HG03460 (cell line): ENCODE results near the gene TRIM43.
"Not testable (repeated sequence)": the region's sequence is repeated elsewhere in the genome, so short reads cannot be mapped to it uniquely, and the experiment has no call there.

ENCODE experiments used
- ATAC-seq: cut with Tn5 transposase; IDR thresholded peaks from one replicate; pipeline ENCODE4 v1.9.1; 2021; ENCODE audit not compliant: unreplicated experiment

Gene TRIM43

DNA sequence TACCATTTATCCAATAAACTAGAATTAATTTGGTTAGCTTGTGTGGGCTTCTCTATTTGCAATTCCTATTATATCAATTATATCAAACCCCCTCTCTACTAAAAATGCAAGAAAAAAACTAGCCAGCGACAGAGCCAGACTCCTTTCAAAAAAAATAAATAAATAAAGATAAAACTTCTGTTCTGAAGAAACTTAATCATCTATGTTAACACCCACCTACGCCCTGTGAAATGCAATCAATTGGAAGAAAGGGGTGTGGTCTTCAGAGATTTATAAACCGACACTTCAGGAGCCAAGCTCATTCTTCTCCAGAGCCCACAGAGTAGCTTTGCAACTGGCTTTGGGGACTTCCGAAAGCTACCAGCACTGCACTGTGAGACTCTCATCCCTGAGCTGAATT lies at the start of gene TRIM43:
TRIM43 (plus strand) TSS at position 301 of the 400 bp plus-strand sequence. CDS start 2,023 bp downstream, outside the sequence.
- not testable (repeated sequence) for ATAC-seq

DNA sequence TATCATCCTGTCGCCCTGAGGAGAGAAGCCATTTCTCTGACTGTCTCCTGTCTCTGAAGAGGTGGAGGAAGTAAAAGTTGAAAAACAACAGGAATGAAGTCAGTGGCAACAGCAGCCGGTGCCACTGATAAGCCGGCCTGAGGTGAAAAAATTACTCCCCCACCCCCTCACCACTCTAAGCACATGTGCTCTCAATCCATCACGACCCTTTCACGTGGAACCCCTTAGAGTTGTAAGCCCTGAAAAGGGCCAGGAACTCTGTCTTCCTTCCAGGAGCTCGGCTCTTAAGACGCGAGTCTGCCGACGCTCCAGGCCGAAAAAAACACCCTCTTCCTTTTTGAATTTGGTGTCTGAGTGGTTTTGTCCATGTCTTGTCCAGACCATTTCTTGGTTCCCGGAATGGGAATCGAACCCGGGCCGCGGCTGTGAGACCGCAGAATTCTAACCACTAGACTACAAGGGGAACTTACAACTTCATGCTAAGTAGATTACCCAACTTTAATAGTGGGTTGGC lies 40.7 kb upstream of the TRIM43 start:
- no peak for ATAC-seq

DNA sequence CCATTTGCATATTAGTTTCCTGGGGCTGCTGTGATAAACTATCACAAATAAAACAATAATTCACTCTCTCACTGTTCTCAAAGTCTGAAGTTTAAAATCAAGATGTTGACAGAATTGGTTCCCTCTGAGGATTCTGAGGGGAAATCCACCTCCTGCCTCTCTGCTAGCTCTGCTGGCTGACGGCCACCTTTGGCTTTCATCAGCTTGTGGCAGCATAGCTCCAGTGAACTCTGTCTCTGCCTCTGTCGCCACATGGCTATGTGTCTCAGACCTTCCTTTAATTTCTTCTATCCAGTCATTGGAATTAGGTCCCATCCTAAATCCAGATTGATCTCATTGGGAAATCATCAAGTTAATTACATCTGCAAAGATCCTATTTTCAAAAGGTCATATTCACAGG lies 38.9 kb upstream of the TRIM43 start:
- ATAC-seq = no peak

DNA sequence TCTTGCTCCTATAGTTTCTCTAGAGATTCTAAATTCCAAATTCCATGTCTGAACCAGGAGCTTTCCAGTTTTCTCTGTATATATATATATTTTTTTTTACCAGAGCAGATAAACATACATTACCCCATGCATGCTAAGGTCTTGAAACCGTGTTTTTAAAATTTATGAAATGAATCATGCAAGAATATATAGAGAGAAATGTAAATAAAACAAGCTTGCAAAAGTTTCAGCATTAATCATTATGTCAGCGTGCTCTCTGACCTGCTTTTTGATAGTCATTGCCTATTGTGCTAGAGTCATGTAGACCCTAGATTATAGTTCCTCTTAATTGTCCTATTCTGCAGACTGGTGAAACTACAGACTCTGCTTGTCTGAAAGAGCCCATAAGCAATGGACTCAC lies 22.6 kb upstream of the TRIM43 start:
- ATAC-seq = no peak

DNA sequence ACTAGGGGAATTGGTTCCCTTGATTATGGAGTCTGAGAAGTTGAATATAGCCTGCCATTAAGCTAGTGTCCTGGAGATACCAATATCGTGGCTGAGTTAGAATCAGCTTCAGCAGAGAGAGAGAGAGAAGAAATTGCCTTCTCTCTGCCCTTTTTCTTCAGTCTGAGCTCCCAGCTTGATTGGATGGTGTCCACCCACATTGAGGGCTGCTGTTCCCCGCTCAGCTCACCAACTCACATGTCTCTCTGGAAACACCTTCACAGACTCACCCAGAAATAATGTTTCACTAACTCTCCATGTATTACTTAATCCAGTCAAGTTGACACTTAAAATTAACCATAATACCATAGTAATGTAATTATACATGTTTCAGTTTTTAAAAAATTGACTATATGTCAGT lies 17.9 kb upstream of the TRIM43 start:
- ATAC-seq = no peak

DNA sequence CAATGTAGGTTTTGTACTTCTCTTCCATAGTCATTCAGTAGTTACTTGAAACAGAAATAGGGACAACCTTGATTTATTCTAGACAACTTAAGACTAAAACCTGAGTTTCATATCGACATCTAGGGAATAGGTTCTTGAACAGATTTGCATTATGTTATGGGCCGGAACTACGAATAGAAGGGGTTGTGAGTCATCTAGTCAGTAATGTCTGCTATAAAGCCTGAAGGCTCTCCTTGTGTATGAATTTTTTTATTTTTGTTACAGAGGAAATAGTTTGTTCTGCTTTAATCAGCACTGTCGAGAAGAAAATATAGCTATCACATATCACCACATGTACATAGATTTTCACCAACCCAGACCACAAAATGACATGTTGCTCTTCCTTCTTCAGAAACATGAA lies 17.3 kb upstream of the TRIM43 start:
- no peak for ATAC-seq

DNA sequence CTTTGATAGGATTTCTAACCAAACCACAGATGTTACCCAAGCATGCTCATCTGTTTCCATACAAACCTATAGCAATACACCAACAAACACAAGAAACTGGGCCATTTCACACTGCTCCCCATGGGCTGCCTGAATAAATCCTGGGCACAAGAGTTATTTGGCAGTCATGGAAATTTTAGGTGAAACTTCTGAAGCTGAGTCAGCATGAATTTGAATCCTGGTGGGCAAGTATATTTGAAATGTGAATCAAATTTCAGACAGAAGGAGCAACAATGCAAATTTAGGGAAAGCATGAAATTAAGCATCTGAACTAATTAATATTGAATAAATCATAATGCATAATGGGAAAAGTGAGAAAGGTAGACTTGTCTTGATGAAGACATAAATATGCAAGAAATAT lies 15.9 kb upstream of the TRIM43 start:
- ATAC-seq = no peak

DNA sequence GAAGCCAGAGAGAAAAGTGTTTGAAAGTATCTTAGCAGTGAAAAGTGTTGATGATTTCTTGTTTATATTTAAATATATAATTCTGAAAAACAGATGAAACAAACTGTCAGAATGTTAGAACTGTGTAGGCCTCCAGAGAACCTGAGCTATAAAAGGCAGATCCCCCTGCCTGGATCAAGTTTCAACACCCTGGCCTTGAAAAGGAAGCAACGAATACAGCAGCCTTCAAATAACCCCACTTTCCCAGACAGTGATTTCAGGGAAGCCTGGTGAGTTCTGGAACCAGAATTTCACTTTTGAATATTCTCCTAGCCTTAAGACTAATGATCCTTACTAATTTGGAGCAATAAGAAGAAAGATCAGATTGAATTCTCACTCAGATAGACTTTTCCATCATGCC lies 13.3 kb upstream of the TRIM43 start:
- ATAC-seq = no peak

DNA sequence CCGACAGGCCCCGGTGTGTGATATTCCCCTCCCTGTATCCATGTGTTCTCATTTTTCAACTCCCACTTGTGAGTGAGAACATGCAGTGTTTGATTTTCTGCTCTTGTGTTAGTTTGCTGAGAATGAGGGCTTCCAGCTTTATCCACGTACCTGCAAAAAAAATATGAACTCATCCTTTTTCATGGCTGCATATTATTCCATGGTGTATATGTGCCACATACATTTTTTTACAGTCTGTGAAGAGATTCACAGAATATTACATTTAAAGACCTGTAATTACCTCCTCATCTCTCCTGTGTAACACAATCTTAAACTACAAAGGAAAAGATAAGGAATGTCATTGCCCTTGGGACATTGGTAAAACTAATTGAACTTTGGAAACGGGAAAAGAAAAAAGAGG lies 8.3 kb upstream of the TRIM43 start:
- not testable (repeated sequence) for ATAC-seq

DNA sequence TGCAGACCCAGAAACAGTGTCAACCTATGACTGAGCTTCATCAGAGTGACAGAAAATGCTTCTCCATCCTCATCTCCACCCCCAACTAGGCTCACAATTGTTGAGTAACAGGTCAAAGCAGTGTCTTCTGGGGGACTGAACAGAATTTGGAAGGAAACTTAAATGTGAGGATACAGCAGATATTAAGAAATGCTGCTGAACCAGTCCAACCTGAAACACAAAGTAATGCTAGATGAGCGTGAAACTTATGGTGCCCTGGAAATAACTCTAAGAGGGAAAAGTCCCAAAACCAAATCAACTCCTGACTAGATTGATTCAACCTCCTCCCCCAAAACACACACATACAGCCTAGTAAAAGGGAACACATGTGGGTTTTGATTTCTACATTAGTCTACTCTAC lies 7.5 kb upstream of the TRIM43 start:
- not testable (repeated sequence) for ATAC-seq

DNA sequence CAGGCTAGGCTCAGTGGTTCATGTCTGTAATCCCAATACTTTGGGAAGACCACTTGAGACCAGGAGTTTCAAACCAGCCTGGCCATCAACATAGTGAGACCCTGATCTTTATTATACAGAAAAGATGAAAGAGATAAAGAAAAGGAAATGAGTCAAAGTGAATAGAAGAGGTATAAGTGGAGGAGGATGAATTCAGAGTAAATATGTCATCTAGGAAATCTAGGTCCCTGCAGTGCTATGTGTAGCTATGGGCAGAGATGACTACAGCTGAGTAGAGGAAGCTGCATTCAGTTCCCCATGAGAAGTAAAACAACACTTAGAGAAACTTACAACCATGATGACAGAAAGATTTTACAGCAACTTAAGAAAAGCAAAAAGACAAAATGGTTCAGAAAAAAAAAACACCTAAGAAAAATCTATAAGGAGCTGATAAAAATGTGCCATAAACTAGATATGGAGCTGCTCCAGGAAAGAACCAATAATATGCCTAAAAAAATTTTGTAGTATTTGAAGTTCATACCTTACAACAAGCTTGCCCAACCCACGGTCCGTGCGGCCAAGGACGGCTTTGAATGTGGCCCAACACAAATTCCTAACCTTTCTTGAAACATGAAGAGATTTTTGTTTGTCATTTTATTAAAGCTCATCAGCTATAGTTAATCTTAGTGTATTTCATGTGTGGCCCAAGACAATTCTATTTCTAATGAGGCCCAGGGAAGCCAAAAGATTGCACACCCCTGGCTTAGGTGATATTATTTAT lies 1.8 kb upstream of the TRIM43 start:
- not testable (repeated sequence) for ATAC-seq

DNA sequence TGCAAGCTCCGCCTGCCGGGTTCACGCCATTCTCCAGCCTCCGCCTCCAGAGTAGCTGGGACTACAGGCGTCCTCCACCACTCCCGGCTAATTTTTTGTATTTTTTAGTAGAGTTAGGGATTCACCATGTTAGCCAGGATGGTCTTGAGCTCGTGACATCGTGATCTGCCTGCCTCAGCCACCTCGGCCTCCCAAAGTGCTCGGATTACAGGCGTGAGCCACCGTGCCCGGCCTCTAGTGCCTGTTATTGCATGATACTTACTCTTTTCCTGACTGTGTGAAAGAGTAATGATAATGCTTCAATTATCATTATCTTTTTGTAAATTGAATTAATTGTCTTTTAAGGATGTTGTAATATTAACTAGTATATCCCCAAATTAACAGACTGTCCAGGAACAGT lies 1.2 kb downstream of the TRIM43 start:
- not testable (repeated sequence) for ATAC-seq

DNA sequence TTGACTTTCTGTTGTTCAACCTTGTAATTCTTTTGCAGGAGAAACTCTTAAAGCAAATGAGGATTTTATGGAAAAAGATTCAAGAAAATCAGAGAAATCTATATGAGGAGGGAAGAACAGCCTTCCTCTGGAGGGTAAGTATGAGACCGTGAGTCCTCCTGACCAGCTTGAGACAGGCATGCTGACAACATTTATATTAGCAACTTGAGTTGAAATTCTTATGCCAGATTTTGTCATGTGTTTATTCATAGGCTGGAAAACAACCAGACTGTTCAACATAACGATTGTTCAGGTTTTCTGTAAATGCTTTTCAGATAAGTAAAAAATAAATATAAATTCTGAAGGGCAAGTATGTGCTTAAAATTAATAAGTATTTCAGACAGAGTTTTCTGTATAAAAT lies 3.2 kb downstream of the TRIM43 start:
- ATAC-seq = not testable (repeated sequence)

DNA sequence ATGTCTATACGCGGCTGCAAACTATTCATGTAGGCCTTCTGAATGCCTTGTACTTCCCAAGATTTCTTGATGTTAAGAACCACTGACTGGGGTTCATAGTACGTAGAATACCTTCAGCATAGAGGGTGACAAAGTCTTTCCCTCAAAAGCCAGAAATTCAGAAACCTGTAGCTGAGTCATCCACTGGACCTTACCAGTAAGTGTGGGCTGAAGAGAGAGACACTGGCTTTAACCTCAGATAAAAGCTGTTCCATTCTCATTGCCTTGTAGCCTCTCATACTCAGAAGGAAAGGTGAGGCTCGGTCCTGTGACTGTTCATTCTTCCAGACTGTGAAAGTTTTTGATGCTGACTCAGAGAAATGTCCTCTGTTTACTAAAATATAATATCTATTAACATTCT lies 9.5 kb downstream of the TRIM43 start:
- not testable (repeated sequence) for ATAC-seq

DNA sequence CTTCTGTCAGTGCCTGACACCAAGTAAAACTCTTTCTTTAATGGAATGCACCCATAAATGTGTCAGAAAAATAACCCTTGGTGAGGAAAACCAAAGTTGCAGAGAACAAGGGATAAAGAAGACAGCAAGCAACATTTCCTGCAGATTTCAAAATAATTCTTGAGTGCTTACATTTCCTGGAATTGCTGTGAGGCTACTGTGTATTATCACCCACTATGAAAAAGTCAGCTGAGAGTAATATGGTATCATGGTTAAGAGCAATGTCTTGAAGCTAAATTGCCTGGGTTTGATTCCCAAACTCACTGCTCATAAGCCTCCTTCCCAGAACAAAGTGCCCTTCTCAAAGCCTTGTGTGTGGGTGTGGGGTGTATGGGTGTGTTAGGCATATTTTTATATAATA lies 10.3 kb downstream of the TRIM43 start:
- ATAC-seq = not testable (repeated sequence)

DNA sequence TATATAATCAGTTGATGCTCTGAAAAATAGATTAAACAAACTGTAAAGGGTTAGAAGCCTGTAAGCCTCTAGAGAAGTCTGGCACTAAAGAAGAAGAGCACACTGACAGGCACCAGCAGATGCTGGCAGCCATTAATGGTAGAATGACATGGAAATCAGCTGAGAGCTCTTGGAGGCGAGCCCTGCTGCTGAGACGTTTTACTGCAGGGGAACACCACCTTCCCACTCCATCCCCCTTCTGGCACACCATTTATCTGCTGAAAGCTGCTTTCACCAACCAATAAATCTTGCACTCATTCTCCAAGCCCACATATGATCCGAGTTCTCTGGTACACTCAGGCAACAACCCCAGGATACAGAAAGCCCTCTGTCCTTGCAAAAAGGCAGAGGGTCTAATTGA lies 16.6 kb downstream of the TRIM43 start:
- not testable (repeated sequence) for ATAC-seq

DNA sequence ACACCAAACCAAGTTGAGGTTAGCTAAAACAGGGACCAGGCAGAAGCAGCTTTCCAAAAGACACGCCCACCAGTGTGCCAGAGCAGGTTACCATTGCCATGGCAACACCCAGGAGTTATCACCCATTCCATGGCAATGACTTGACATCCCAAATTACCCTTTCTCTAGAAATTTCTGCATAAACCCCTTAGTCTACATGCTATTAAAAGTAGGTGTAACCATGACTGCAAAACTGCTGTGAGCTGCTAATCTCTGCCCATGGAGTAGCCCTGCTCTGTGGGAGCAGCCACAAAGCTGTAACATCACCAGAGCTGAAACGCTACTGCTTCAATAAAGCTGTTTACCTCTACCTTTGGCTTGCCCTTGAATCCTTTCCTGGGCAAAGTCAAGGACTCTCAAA lies 18.0 kb downstream of the TRIM43 start:
- not testable (repeated sequence) for ATAC-seq

DNA sequence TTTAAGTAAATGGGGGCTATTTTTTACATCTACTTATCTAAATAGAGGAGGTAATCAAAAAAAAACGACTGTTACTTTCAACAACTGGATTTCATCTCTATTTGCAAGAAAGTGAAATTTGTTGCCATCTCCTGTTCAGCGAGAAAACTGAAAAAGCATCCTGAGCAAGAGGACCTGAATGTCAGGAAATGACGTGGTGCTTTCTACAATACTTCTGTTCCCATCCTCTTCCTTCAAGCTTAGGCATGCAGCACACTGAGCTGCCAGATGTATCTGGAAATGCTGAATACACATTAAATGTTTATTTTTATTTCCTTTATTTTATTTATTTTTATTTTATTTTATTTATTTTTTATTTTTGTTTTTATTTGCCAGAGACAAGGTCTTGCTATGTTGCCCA lies 21.2 kb downstream of the TRIM43 start:
- not testable (repeated sequence) for ATAC-seq

DNA sequence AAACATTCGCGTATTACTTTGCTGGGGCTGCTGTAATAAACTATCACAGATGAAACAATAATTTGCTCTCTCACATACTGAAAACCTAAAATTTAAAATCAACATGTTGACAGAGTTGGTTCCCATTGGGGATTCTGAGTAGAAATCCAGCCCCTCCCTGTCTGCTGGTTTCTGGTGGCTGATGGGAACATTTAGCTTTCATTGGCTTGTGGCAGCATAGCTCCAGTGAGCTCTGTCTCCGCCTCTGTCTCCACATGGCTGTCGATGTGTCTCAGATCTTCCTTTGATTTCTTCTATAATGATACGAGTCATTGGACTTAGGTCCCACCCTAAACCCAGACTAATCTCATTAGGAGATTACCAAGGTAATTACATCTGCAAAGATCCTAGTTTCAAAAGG lies 30.9 kb downstream of the TRIM43 start:
- ATAC-seq = not testable (repeated sequence)

DNA sequence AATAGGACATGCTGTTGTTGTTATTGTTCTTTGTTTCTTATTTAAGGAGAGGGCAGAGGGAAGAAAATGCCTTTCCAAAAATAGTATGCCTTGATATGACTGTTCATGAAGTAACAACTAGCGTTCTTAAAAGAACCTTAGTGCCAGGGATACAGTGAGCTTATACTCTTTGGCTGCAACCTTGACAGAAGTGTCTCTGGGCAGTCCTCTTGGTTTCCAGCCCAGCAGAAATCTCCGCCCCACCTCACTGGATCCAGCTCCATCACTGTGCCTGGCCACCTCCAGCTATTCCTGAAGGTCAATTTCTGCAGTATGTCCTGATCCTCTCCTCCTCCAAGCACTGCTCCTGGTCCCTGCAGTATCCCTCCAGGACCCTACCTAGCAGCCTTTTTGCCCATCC lies 39.2 kb downstream of the TRIM43 start:
- ATAC-seq = not testable (repeated sequence)

DNA sequence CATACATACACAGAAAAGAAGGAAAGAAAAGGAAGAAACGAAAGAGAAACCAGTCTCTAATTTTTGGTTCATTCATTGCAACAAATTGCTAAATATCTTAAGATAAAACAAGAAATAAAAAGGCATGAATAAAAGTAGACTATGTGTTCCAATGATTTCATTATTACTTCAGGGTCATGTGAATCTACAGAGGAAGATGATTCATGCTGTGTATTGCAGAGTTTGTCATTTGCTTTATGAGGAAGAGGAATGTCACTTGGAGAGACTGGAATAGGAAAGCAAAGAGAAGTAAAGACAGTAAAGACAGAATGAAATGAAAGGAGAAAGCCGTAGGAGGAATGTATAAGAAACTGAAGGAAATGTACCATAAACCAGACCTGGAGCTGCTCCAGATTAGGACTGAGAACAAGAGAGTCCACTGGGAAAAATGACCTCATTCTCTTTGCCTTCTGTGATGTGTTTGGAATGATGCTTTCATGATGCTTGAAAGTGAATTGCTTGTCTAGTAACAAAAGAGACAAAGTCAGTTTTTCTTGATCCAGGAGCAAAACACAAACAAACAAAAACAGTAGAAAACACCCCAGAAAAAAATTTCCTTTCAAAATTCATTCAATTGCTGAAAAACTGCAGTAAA lies 41.9 kb downstream of the TRIM43 start:
- not testable (repeated sequence) for ATAC-seq
